GM10248 (cell line): ENCODE results near the gene NLGN1.
"Not testable (repeated sequence)": the region's sequence is repeated elsewhere in the genome, so short reads cannot be mapped to it uniquely, and the experiment has no call there.

Experiments used
- CTCF ChIA-PET: fragments of 300-600 bp; sonication (Branson Sonifier 250); formaldehyde crosslinking; extraction: SDS; loops from one replicate; lab custom pipeline; 2021; ENCODE audit warnings: antibody characterized with exemption; lab: Yijun Ruan, JAX
- POLR2A ChIA-PET: fragments of 350-650 bp; sonication (Branson Sonifier 250); formaldehyde crosslinking; extraction: SDS; loops from one replicate; lab custom pipeline; 2020; ENCODE audit warnings: antibody characterized with exemption; lab: Yijun Ruan, JAX
- DNase-seq: peaks from one replicate; pipeline ENCODE4 v3.0.0; 2012; ENCODE audit errors: extremely low spot score
- CTCF ChIP-seq: IDR thresholded peaks from 2 replicates; pipeline ENCODE4 v1.5.1; 2012; ENCODE audit warnings: mild to moderate bottlenecking, low read depth; ENCODE audit errors: extremely low read depth, missing control alignments, control extremely low read depth

The NLGN1 gene

GRCh38 chr3:173587055-173587454, 189.5 kb downstream of the NLGN1 start:
- no peak for DNase-seq
- TF ChIP-seq CTCF = no peak
- CTCF ChIA-PET = interaction anchor here (1.7 kb wide), 1 partner anchor 12 kb away, joined by 5 read pairs; no protein-coding TSS in a partner anchor
- POLR2A ChIA-PET = no interaction called here

GRCh38 chr3:173588556-173588955, 191.0 kb downstream of the NLGN1 start:
- DNase-seq = no peak
- ChIA-PET CTCF (interaction anchor here (1.2 to 1.8 kb wide), 3 partner anchors 11 to 31 kb away, joined by 3 to 5 read pairs (median 4); no protein-coding TSS in a partner anchor), POLR2A (no interaction called here)

GRCh38 chr3:173589116-173589515, 191.6 kb downstream of the NLGN1 start:
- CTCF ChIA-PET = interaction anchor here (1.2 to 1.8 kb wide), 3 partner anchors 10 to 30 kb away, joined by 3 to 5 read pairs (median 4); no protein-coding TSS in a partner anchor
- no peak for DNase-seq
- POLR2A ChIA-PET = no interaction called here
- TF ChIP-seq CTCF = no peak

More at GRCh38 chr3:173588556-173588955, 191.0 kb downstream of the NLGN1 start:
- no peak for TF ChIP-seq CTCF

- ChIA-PET CTCF (interaction anchor here (1.2 to 1.3 kb wide), 3 partner anchors 16 to 58 kb away, joined by 3 to 4 read pairs (median 3); no protein-coding TSS in a partner anchor), POLR2A (no interaction called here)
- TF ChIP-seq CTCF = no peak
- DNase-seq = no peak
These were observed 193.9 kb downstream of the NLGN1 start for GRCh38 chr3:173591401-173591800.

- POLR2A ChIA-PET, DNase-seq, CTCF ChIA-PET: not testable (repeated sequence)
These were observed 197.3 kb downstream of the NLGN1 start for GRCh38 chr3:173594881-173595280.

GRCh38 chr3:173599673-173600072, 202.1 kb downstream of the NLGN1 start:
- TF ChIP-seq CTCF = no peak
- ChIA-PET POLR2A (no interaction called here), CTCF (interaction anchor here (1.2 to 2.0 kb wide), 2 partner anchors 11 to 13 kb away, joined by 5 read pairs; no protein-coding TSS in a partner anchor)
- DNase-seq = no peak

GRCh38 chr3:173614522-173614921, 217.0 kb downstream of the NLGN1 start:
- no peak for DNase-seq
- CTCF ChIA-PET = interaction anchor here (0.9 to 1.1 kb wide), 3 partner anchors 10 to 102 kb away, joined by 3 read pairs; no protein-coding TSS in a partner anchor
- POLR2A ChIA-PET = no interaction called here
- no peak for TF ChIP-seq CTCF
